ENCODE results near the gene VPS37C. TPM values are rescaled to one million over a fixed set of nuclear protein-coding genes. Genes with fewer than 3 reads are reported as not detected.
"Not testable (repeated sequence)": the region's sequence is repeated elsewhere in the genome, so short reads cannot be mapped to it uniquely, and the experiment has no call there.

The VPS37C gene
- total and polyA plus RNA-seq, 2 of the 13 experiments (the other 11 are each of a cell fraction or from before 2014, with no cell fraction given): 7.5 to 8.8 TPM

GRCh38 chr11:61168042-61168688, 6.9 kb upstream of the VPS37C start (continued):
- TF ChIP-seq, protein P1, sequence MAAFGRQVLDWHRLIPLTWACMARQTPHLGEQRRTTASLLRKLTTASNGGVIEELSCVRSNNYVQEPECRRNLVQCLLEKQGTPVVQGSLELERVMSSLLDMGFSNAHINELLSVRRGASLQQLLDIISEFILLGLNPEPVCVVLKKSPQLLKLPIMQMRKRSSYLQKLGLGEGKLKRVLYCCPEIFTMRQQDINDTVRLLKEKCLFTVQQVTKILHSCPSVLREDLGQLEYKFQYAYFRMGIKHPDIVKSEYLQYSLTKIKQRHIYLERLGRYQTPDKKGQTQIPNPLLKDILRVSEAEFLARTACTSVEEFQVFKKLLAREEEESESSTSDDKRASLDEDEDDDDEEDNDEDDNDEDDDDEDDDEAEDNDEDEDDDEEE (CRISPR knock-in tag; IDR thresholded peaks at IDR 0.05): no peak

GRCh38 chr11:61166331-61166730, 5.1 kb upstream of the VPS37C start:
- intact Hi-C loops (cut with micrococcal nuclease; ENCODE audit: unreplicated experiment); ATAC-seq; H3K36me3 ChIP-seq (replicated peaks in 1 of 2; ENCODE audit: control insufficient read depth in 1 of 2, insufficient read depth in 2 of 2, low read length in 2 of 2); H3K79me2 ChIP-seq (ENCODE audit: insufficient read depth, low read length); H3K27ac ChIP-seq (ENCODE audit: extremely low read length, insufficient read depth, low read length); H3K4me3 ChIP-seq (replicated peaks in 1 of 3; ENCODE audit: insufficient read depth in 1 of 3, low read depth in 2 of 3, low read length in 3 of 3); H3K4me2 ChIP-seq (ENCODE audit: low read depth, low read length); H3K9me3 ChIP-seq (ENCODE audit: low read length); H2AFZ ChIP-seq (ENCODE audit: low read length); DNase-seq (ENCODE audit: low spot score); H3K9ac ChIP-seq (ENCODE audit: insufficient read depth, low read depth, low read length); BruUV-seq (replicated peaks); H4K20me1 ChIP-seq (ENCODE audit: insufficient read depth, low read length); FAIRE-seq; CTCF ChIA-PET (ENCODE audit: low intra/inter-chr PET ratio, low total read pairs); in situ Hi-C loops (cut with HindIII; ENCODE audit: extremely low pct_ligation_motif_present, low pct_unique_long_range_greater_than_20kb); H3K27me3 ChIP-seq (ENCODE audit: control insufficient read depth in 1 of 2, insufficient read depth in 2 of 2, low read length in 2 of 2); POLR2A ChIA-PET: not testable (repeated sequence)
- 93% methylated on average over 8 of the region's 31 CpGs for WGBS (ENCODE audit: low lambda C conversion rate)
- H3K4me1 ChIP-seq (ENCODE audit: insufficient read depth, low read length): peaks cover 40% of the 10 kb centered on the region

DNA sequence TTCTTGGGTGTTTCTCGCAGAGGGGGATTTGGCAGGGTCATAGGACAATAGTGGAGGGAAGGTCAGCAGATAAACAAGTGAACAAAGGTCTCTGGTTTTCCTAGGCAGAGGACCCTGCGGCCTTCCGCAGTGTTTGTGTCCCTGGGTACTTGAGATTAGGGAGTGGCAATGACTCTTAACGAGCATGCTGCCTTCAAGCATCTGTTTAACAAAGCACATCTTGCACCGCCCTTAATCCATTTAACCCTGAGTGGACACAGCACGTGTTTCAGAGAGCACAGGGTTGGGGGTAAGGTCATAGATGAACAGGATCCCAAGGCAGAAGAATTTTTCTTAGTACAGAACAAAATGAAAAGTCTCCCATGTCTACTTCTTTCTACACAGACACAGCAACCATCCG, 4.6 kb upstream of the VPS37C start:
- intact Hi-C loops (cut with micrococcal nuclease; ENCODE audit: unreplicated experiment); H4K20me1 ChIP-seq (ENCODE audit: insufficient read depth, low read length); H2AFZ ChIP-seq (ENCODE audit: low read length); ATAC-seq; H3K9ac ChIP-seq (ENCODE audit: insufficient read depth, low read depth, low read length); POLR2A ChIA-PET; FAIRE-seq; H3K9me3 ChIP-seq (ENCODE audit: low read length); H3K36me3 ChIP-seq (replicated peaks in 1 of 2; ENCODE audit: control insufficient read depth in 1 of 2, insufficient read depth in 2 of 2, low read length in 2 of 2); H3K27ac ChIP-seq (ENCODE audit: extremely low read length, insufficient read depth, low read length); in situ Hi-C loops (cut with HindIII; ENCODE audit: extremely low pct_ligation_motif_present, low pct_unique_long_range_greater_than_20kb); H3K79me2 ChIP-seq (ENCODE audit: insufficient read depth, low read length); DNase-seq (ENCODE audit: low spot score); H3K27me3 ChIP-seq (ENCODE audit: control insufficient read depth in 1 of 2, insufficient read depth in 2 of 2, low read length in 2 of 2); CTCF ChIA-PET (ENCODE audit: low intra/inter-chr PET ratio, low total read pairs); BruUV-seq (replicated peaks): not testable (repeated sequence)
- WGBS (ENCODE audit: low lambda C conversion rate): 0% methylated on average over 2 of the region's 7 CpGs
- peak overlapping the region in 1 of 3 experiments; percentile 21; a peak in 1 of 6 replicates for H3K4me3 ChIP-seq (replicated peaks in 1 of 3; ENCODE audit: insufficient read depth in 1 of 3, low read depth in 2 of 3, low read length in 3 of 3)
- peak overlapping the region; percentile 79 for H3K4me2 ChIP-seq (ENCODE audit: low read depth, low read length)
- peaks cover 41% of the 10 kb centered on the region for H3K4me1 ChIP-seq (ENCODE audit: insufficient read depth, low read length)

Data from HepG2 (cell line).